ENCODE measurements around the gene CATSPERD. TPM values are rescaled to one million over a fixed set of nuclear protein-coding genes. Genes with fewer than 3 reads are reported as not detected.
A peak's percentile ranks its signal among the peaks of the same experiment; 100 is the strongest.

Gene CATSPERD
- total and polyA plus RNA-seq, 2 of the 4 experiments (the other 2 are of a cell fraction) = not detected

DNA sequence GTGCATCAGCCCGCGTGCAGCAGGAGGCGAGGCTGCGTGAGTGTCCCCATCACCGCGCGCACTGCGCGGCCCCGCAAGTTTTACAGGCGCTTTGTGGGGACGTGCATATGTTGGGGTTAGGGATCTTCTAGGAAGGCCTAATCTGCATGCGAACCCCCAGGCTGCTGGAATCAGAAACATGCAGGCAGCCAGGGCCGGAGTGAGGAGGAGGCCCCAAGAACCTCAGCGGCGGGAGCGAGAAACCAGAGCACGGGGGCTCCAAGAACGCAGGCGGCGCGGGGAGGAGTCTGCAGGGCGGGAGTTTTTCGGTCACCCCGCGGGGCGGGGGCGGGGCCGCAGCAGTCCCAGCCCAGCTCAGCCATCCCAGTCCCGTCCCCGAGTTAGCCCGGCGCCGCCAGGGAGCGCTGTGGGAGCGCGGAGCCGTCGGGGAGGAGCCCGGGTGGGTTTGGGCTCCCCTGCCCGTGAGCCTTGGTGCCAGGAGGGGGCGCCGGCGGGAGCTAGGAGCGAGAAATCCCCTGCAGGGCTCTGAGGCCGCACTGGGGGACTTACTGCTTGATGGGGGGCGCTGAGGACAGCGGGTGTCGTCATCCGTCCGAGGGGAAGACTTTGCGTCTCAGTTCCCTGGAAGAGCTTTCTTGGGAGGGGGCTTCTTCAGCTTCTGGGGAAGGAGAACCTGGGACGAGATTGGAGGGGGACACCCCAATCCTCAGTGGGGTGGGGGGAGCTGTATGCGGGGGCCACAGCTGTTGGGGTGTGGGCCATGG, 83.5 kb downstream of the CATSPERD start (continued):
- TF ChIP-seq POLR2A (IDR thresholded peaks at IDR 0.05; ENCODE audit: low read depth, low read length) (peak; percentile 50; the same call in 1 of the 2 replicates), SMC3 (IDR thresholded peaks at IDR 0.05; ENCODE audit: low read depth, low read length) (peak; percentile 99), RAD21 (IDR thresholded peaks at IDR 0.05; ENCODE audit: low read length) (peak; percentile 96)
